ENCODE results near the gene ZW10.

DNA sequence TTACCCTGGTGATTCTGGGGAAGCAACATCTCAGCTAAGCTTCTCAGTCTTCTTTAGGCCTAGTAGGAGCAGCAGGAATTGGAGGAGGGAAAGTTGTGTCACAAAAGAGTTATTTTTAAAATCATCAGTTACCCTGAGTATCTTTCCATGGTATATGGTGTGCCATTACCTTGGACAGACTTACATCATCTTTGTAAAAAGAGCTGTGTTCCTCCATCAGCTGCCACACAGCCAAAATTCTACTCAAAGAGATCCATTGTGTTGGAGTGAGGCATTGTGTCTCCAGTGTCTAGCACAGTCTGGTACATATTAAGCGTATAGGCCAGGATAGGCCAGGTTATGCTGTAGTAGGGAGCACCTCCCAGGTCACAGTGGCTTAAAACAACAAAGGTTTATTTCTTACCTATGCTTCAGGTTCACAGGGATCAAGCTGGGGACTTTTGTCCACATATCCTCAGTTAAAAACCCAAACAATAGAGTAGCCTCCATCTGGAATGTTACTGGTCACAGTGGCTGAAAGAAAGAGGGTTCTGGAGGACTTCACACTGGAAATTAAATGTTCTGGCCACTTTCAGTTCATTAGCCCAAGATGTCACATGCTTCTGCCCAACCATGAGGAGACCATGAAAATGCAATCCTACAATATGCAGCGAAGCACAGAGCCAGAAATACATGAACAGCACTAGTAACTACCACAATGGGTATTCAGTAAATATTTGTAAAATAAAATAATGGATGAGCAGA lies 57.4 kb downstream of the ZW10 start:
- TF ChIP-seq, protein P1, sequence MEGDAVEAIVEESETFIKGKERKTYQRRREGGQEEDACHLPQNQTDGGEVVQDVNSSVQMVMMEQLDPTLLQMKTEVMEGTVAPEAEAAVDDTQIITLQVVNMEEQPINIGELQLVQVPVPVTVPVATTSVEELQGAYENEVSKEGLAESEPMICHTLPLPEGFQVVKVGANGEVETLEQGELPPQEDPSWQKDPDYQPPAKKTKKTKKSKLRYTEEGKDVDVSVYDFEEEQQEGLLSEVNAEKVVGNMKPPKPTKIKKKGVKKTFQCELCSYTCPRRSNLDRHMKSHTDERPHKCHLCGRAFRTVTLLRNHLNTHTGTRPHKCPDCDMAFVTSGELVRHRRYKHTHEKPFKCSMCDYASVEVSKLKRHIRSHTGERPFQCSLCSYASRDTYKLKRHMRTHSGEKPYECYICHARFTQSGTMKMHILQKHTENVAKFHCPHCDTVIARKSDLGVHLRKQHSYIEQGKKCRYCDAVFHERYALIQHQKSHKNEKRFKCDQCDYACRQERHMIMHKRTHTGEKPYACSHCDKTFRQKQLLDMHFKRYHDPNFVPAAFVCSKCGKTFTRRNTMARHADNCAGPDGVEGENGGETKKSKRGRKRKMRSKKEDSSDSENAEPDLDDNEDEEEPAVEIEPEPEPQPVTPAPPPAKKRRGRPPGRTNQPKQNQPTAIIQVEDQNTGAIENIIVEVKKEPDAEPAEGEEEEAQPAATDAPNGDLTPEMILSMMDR (IDR thresholded peaks at IDR 0.05; ENCODE audit: poor library complexity, severe bottlenecking), result no peak
- TF ChIP-seq, protein P2, sequence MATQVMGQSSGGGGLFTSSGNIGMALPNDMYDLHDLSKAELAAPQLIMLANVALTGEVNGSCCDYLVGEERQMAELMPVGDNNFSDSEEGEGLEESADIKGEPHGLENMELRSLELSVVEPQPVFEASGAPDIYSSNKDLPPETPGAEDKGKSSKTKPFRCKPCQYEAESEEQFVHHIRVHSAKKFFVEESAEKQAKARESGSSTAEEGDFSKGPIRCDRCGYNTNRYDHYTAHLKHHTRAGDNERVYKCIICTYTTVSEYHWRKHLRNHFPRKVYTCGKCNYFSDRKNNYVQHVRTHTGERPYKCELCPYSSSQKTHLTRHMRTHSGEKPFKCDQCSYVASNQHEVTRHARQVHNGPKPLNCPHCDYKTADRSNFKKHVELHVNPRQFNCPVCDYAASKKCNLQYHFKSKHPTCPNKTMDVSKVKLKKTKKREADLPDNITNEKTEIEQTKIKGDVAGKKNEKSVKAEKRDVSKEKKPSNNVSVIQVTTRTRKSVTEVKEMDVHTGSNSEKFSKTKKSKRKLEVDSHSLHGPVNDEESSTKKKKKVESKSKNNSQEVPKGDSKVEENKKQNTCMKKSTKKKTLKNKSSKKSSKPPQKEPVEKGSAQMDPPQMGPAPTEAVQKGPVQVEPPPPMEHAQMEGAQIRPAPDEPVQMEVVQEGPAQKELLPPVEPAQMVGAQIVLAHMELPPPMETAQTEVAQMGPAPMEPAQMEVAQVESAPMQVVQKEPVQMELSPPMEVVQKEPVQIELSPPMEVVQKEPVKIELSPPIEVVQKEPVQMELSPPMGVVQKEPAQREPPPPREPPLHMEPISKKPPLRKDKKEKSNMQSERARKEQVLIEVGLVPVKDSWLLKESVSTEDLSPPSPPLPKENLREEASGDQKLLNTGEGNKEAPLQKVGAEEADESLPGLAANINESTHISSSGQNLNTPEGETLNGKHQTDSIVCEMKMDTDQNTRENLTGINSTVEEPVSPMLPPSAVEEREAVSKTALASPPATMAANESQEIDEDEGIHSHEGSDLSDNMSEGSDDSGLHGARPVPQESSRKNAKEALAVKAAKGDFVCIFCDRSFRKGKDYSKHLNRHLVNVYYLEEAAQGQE (IDR thresholded peaks at IDR 0.05; ENCODE audit: borderline replicate concordance), result no peak
- TF ChIP-seq POLR2AphosphoS5 (IDR thresholded peaks at IDR 0.05), result no peak
- TF ChIP-seq EZH2 (IDR thresholded peaks at IDR 0.05; ENCODE audit: borderline replicate concordance, insufficient read depth, low read length, poor library complexity, severe bottlenecking), result no peak
